ENCODE results near the gene BATF3.
"Not testable (repeated sequence)": the region's sequence is repeated elsewhere in the genome, so short reads cannot be mapped to it uniquely, and the experiment has no call there.

Gene BATF3

GRCh38 chr1:212699625-212700222 is at the start of gene BATF3:
TSS of gene BATF3 (minus strand) at chr1:212699840. CDS start at chr1:212699762, 78 bp downstream.
- Mint-ChIP-seq H3K4me3 (peak within 1 kb of the TSS; percentile 85), H3K36me3 (ENCODE audit: low read depth) (peaks cover 30% of the 10 kb centered on the region), H3K27me3 (peaks cover 4% of the 10 kb centered on the region), H3K9me3 (no peaks in the 10 kb centered on the region), H3K27ac (peak within 1 kb of the TSS; percentile 94), H3K4me1 (ENCODE audit: low read depth) (peaks cover 74% of the 10 kb centered on the region)

- Mint-ChIP-seq H3K27ac (no peak overlapping the region), H3K27me3 (no peaks in the 10 kb centered on the region), H3K9me3 (peaks cover 4% of the 10 kb centered on the region), H3K4me3 (no peak overlapping the region), H3K4me1 (ENCODE audit: low read depth) (peaks cover 43% of the 10 kb centered on the region), H3K36me3 (ENCODE audit: low read depth) (peaks cover 20% of the 10 kb centered on the region)
Observed at GRCh38 chr1:212746546-212746945, 46.9 kb upstream of the BATF3 start.

GRCh38 chr1:212745303-212745702 is 45.7 kb upstream of the BATF3 start:
- H3K4me1 Mint-ChIP-seq (ENCODE audit: low read depth), result peaks cover 43% of the 10 kb centered on the region
- no peak overlapping the region for H3K27ac Mint-ChIP-seq
- H3K36me3 Mint-ChIP-seq (ENCODE audit: low read depth), result peaks cover 26% of the 10 kb centered on the region

GRCh38 chr1:212743901-212744475 is 44.3 kb upstream of the BATF3 start:
- H3K27me3 Mint-ChIP-seq, result no peaks in the 10 kb centered on the region
- H3K9me3 Mint-ChIP-seq, result peaks cover 9% of the 10 kb centered on the region
- H3K27ac Mint-ChIP-seq, result no peak overlapping the region
- no peak overlapping the region for H3K4me3 Mint-ChIP-seq
- peaks cover 39% of the 10 kb centered on the region for H3K4me1 Mint-ChIP-seq (ENCODE audit: low read depth)
- peaks cover 26% of the 10 kb centered on the region for H3K36me3 Mint-ChIP-seq (ENCODE audit: low read depth)

More at GRCh38 chr1:212745303-212745702, 45.7 kb upstream of the BATF3 start:
- Mint-ChIP-seq H3K27me3 (no peaks in the 10 kb centered on the region), H3K9me3 (peaks cover 9% of the 10 kb centered on the region), H3K4me3 (no peak overlapping the region)

- H3K27ac Mint-ChIP-seq, result no peak overlapping the region
- H3K36me3 Mint-ChIP-seq (ENCODE audit: low read depth), result peaks cover 34% of the 10 kb centered on the region
- peak overlapping the region; percentile 11 for H3K4me3 Mint-ChIP-seq
Observed at GRCh38 chr1:212738330-212738729, 38.7 kb upstream of the BATF3 start.

GRCh38 chr1:212737559-212737958 is 37.9 kb upstream of the BATF3 start:
- no peak overlapping the region for H3K4me3 Mint-ChIP-seq
- peaks cover 36% of the 10 kb centered on the region for H3K36me3 Mint-ChIP-seq (ENCODE audit: low read depth)
- H3K27me3 Mint-ChIP-seq, result no peaks in the 10 kb centered on the region
- H3K9me3 Mint-ChIP-seq, result peaks cover 9% of the 10 kb centered on the region
- peaks cover 29% of the 10 kb centered on the region for H3K4me1 Mint-ChIP-seq (ENCODE audit: low read depth)
- no peak overlapping the region for H3K27ac Mint-ChIP-seq

More at GRCh38 chr1:212738330-212738729, 38.7 kb upstream of the BATF3 start:
- Mint-ChIP-seq H3K27me3 (no peaks in the 10 kb centered on the region), H3K9me3 (peaks cover 9% of the 10 kb centered on the region), H3K4me1 (ENCODE audit: low read depth) (peaks cover 29% of the 10 kb centered on the region)

GRCh38 chr1:212733109-212733508 is 33.5 kb upstream of the BATF3 start:
- H3K36me3 Mint-ChIP-seq (ENCODE audit: low read depth), result peaks cover 23% of the 10 kb centered on the region
- H3K27ac Mint-ChIP-seq, result no peak overlapping the region
- peaks cover 21% of the 10 kb centered on the region for H3K4me1 Mint-ChIP-seq (ENCODE audit: low read depth)
- H3K27me3 Mint-ChIP-seq, result no peaks in the 10 kb centered on the region
- no peaks in the 10 kb centered on the region for H3K9me3 Mint-ChIP-seq
- H3K4me3 Mint-ChIP-seq, result no peak overlapping the region

- Mint-ChIP-seq H3K9me3 (no peaks in the 10 kb centered on the region), H3K4me3 (no peak overlapping the region), H3K4me1 (ENCODE audit: low read depth) (peaks cover 25% of the 10 kb centered on the region), H3K36me3 (ENCODE audit: low read depth) (peaks cover 22% of the 10 kb centered on the region), H3K27ac (no peak overlapping the region), H3K27me3 (no peaks in the 10 kb centered on the region)
Observed at GRCh38 chr1:212731630-212732029, 32.0 kb upstream of the BATF3 start.

GRCh38 chr1:212728606-212729005 is 29.0 kb upstream of the BATF3 start:
- Mint-ChIP-seq H3K4me1 (ENCODE audit: low read depth) (peaks cover 37% of the 10 kb centered on the region), H3K36me3 (ENCODE audit: low read depth) (peaks cover 29% of the 10 kb centered on the region), H3K27me3 (no peaks in the 10 kb centered on the region), H3K27ac (peak overlapping the region; percentile 56), H3K9me3 (peaks cover 6% of the 10 kb centered on the region), H3K4me3 (no peak overlapping the region)

GRCh38 chr1:212727386-212728181 is 27.9 kb upstream of the BATF3 start:
- Mint-ChIP-seq H3K4me3 (peak overlapping the region; percentile 14), H3K27ac (peak overlapping the region; percentile 74), H3K9me3 (peaks cover 6% of the 10 kb centered on the region), H3K27me3 (no peaks in the 10 kb centered on the region), H3K4me1 (ENCODE audit: low read depth) (peaks cover 46% of the 10 kb centered on the region), H3K36me3 (ENCODE audit: low read depth) (peaks cover 32% of the 10 kb centered on the region)

GRCh38 chr1:212724679-212725078 is 25.0 kb upstream of the BATF3 start:
- H3K9me3 Mint-ChIP-seq, H3K4me3 Mint-ChIP-seq, H3K27ac Mint-ChIP-seq, H3K27me3 Mint-ChIP-seq: not testable (repeated sequence)
- H3K36me3 Mint-ChIP-seq (ENCODE audit: low read depth), result peaks cover 29% of the 10 kb centered on the region
- peaks cover 63% of the 10 kb centered on the region for H3K4me1 Mint-ChIP-seq (ENCODE audit: low read depth)

- Mint-ChIP-seq H3K4me1 (ENCODE audit: low read depth) (peaks cover 48% of the 10 kb centered on the region), H3K4me3 (no peak overlapping the region), H3K27me3 (peaks cover 17% of the 10 kb centered on the region), H3K27ac (peak overlapping the region; percentile 78), H3K9me3 (peaks cover 6% of the 10 kb centered on the region), H3K36me3 (ENCODE audit: low read depth) (peaks cover 29% of the 10 kb centered on the region)
Observed at GRCh38 chr1:212722270-212722957, 22.8 kb upstream of the BATF3 start.

GRCh38 chr1:212721388-212722247 is 22.0 kb upstream of the BATF3 start:
- H3K4me1 Mint-ChIP-seq (ENCODE audit: low read depth), result peaks cover 41% of the 10 kb centered on the region
- peak overlapping the region; percentile 78 for H3K27ac Mint-ChIP-seq
- peaks cover 25% of the 10 kb centered on the region for H3K36me3 Mint-ChIP-seq (ENCODE audit: low read depth)
- peaks cover 6% of the 10 kb centered on the region for H3K9me3 Mint-ChIP-seq
- H3K27me3 Mint-ChIP-seq, result peaks cover 22% of the 10 kb centered on the region
- peak overlapping the region; percentile 68 for H3K4me3 Mint-ChIP-seq

GRCh38 chr1:212719633-212720032 is 20.0 kb upstream of the BATF3 start:
- H3K36me3 Mint-ChIP-seq (ENCODE audit: low read depth), result peaks cover 12% of the 10 kb centered on the region
- H3K4me3 Mint-ChIP-seq, result no peak overlapping the region
- peaks cover 33% of the 10 kb centered on the region for H3K27me3 Mint-ChIP-seq
- peaks cover 3% of the 10 kb centered on the region for H3K9me3 Mint-ChIP-seq
- H3K4me1 Mint-ChIP-seq (ENCODE audit: low read depth), result peaks cover 32% of the 10 kb centered on the region
- no peak overlapping the region for H3K27ac Mint-ChIP-seq

Measured in stimulated activated naive CD8-positive, alpha-beta T cell treated with anti-CD3 and anti-CD28 coated beads, Interleukin-15, Interleukin-2, amounts not matched to agents 100 ng/mL and 50 ng/mL, for 24 hours (primary cell).